ENCODE measurements around the gene MGME1. TPM values are rescaled to one million over a fixed set of nuclear protein-coding genes. Genes with fewer than 3 reads are reported as not detected.

The MGME1 gene
- total and polyA plus RNA-seq, 2 donors (not counting 1 experiment from before 2014, with no cell fraction given), result 11.7 to 11.9 TPM

DNA sequence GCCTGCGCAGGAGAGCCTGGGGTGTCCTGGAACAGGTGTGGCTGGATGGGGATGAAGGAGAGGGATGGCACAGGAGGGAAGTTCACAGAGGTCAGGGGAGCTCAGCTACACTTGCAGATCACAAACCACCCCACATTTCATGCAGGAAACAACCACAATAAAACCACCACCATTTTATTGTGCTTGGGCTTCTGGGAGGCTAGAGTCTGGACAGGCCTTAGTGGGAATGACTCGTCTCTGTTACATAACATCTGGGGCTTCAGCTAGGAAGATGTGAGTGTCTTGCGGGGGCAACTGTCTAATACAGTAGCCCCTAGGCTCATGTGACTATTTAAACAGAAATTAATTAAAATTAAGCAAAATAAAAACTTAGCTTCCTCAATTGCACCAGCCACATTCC lies 33.6 kb upstream of the MGME1 start:
- H3K9ac ChIP-seq (ENCODE audit: insufficient read depth, low read length), result no peak overlapping the region
- peak in 1 of 2 donors; percentile 27 for DNase-seq (ENCODE audit: low read depth in 2 of 2)
- no peaks in the 10 kb centered on the region for H3K36me3 ChIP-seq (ENCODE audit: control insufficient read depth, insufficient read depth, low read length)

DNA sequence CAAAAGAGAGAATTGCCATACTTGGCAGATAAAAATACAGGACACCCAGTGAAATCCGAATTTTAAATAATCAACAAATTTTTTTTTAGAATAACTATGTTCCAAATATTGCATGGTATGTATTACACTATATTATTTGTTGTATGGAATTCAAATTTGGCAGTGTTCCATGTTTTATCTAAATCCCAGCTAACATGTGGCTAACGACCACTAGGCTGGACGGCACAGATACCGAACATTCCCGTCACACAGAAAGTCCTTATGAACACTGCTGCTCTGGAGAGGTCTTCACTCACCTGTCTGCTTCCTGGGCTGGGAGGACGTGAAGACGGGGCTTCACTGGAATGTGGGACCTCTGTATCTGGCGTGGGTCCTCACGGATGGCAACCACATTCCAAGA lies 33.1 kb upstream of the MGME1 start:
- H3K4me2 ChIP-seq (ENCODE audit: extremely low read depth, insufficient read depth, low read length), result no peak overlapping the region
- peak overlapping the region; percentile 0 for H3K27ac ChIP-seq (ENCODE audit: insufficient read depth, low read length)
- H3K36me3 ChIP-seq (ENCODE audit: control insufficient read depth, insufficient read depth, low read length), result no peaks in the 10 kb centered on the region
- no peaks in the 10 kb centered on the region for H3K27me3 ChIP-seq (ENCODE audit: control insufficient read depth, insufficient read depth, low read length)
- DNase-seq (ENCODE audit: low read depth in 2 of 2), result no peak
- no peak overlapping the region for H2AFZ ChIP-seq (ENCODE audit: low read length)
- no peak overlapping the region for H3K4me3 ChIP-seq (replicated peaks in 1 of 4; ENCODE audit: control extremely low read depth in 1 of 4, insufficient read depth in 1 of 4, low read depth in 3 of 4, low read length in 4 of 4)
- H3K79me2 ChIP-seq (ENCODE audit: control insufficient read depth, insufficient read depth, low read length), result no peaks in the 10 kb centered on the region
- H3K4me1 ChIP-seq (ENCODE audit: control insufficient read depth, extremely low read depth, insufficient read depth, low read length), result peaks cover 19% of the 10 kb centered on the region
- H3K9ac ChIP-seq (ENCODE audit: insufficient read depth, low read length), result no peak overlapping the region
- TF ChIP-seq, protein P1, sequence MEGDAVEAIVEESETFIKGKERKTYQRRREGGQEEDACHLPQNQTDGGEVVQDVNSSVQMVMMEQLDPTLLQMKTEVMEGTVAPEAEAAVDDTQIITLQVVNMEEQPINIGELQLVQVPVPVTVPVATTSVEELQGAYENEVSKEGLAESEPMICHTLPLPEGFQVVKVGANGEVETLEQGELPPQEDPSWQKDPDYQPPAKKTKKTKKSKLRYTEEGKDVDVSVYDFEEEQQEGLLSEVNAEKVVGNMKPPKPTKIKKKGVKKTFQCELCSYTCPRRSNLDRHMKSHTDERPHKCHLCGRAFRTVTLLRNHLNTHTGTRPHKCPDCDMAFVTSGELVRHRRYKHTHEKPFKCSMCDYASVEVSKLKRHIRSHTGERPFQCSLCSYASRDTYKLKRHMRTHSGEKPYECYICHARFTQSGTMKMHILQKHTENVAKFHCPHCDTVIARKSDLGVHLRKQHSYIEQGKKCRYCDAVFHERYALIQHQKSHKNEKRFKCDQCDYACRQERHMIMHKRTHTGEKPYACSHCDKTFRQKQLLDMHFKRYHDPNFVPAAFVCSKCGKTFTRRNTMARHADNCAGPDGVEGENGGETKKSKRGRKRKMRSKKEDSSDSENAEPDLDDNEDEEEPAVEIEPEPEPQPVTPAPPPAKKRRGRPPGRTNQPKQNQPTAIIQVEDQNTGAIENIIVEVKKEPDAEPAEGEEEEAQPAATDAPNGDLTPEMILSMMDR (conservative IDR thresholded peaks at IDR 0.05 in 1 of 2, IDR thresholded peaks at IDR 0.05 in 1 of 2; ENCODE audit: low read depth in 1 of 2, low read length in 2 of 2), result no peak
- TF ChIP-seq EZH2 (IDR thresholded peaks at IDR 0.05; ENCODE audit: low read length, missing control alignments), result no peak
- H3K9me3 ChIP-seq (ENCODE audit: control insufficient read depth, insufficient read depth, low read depth, low read length), result no peaks in the 10 kb centered on the region
- H4K20me1 ChIP-seq (ENCODE audit: control insufficient read depth, extremely low read depth, insufficient read depth, low read length), result no peaks in the 10 kb centered on the region

More for the DNA sequence above, 33.6 kb upstream of the MGME1 start:
- Histone ChIP-seq H3K79me2 (ENCODE audit: control insufficient read depth, insufficient read depth, low read length) (no peaks in the 10 kb centered on the region), H3K27me3 (ENCODE audit: control insufficient read depth, insufficient read depth, low read length) (no peaks in the 10 kb centered on the region), H3K4me3 (replicated peaks in 1 of 4; ENCODE audit: control extremely low read depth in 1 of 4, insufficient read depth in 1 of 4, low read depth in 3 of 4, low read length in 4 of 4) (no peak overlapping the region), H3K4me2 (ENCODE audit: extremely low read depth, insufficient read depth, low read length) (no peak overlapping the region), H3K9me3 (ENCODE audit: control insufficient read depth, insufficient read depth, low read depth, low read length) (no peaks in the 10 kb centered on the region), H3K27ac (ENCODE audit: insufficient read depth, low read length) (no peak overlapping the region), H4K20me1 (ENCODE audit: control insufficient read depth, extremely low read depth, insufficient read depth, low read length) (no peaks in the 10 kb centered on the region), H2AFZ (ENCODE audit: low read length) (no peak overlapping the region), H3K4me1 (ENCODE audit: control insufficient read depth, extremely low read depth, insufficient read depth, low read length) (peaks cover 19% of the 10 kb centered on the region)
- no peak for TF ChIP-seq EZH2 (IDR thresholded peaks at IDR 0.05; ENCODE audit: low read length, missing control alignments)
- TF ChIP-seq, protein P1 (conservative IDR thresholded peaks at IDR 0.05 in 1 of 2, IDR thresholded peaks at IDR 0.05 in 1 of 2; ENCODE audit: low read depth in 1 of 2, low read length in 2 of 2), result no peak

DNA sequence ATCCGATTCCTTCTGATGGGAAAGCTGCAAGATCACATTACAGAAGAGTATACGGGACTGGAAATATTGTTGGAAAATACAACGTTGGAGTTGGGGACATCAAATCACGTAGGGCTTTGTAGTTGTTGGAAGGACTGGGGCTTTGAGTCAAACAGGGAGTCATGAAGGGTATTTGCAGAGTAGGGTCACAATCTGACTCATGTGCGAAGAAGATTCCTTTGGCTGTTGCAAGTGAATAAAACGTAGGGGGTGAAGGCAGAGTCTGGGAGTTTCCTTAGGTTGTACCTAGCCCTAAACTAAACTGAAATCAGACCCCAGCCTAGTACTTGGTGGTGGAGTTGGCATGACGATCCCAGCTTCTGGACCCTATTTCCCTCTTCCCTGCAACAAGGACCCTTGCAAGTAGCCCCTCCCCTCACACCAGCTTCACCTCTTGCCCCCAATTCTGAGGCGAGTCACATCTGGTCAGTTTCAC lies 32.5 kb upstream of the MGME1 start:
- Histone ChIP-seq H3K9me3 (ENCODE audit: control insufficient read depth, insufficient read depth, low read depth, low read length) (no peaks in the 10 kb centered on the region), H3K36me3 (ENCODE audit: control insufficient read depth, insufficient read depth, low read length) (peaks cover 3% of the 10 kb centered on the region), H3K27me3 (ENCODE audit: control insufficient read depth, insufficient read depth, low read length) (no peaks in the 10 kb centered on the region), H3K27ac (ENCODE audit: insufficient read depth, low read length) (peak overlapping the region; percentile 74), H2AFZ (ENCODE audit: low read length) (no peak overlapping the region), H3K4me2 (ENCODE audit: extremely low read depth, insufficient read depth, low read length) (peak overlapping the region; percentile 72), H3K79me2 (ENCODE audit: control insufficient read depth, insufficient read depth, low read length) (no peaks in the 10 kb centered on the region), H3K4me1 (ENCODE audit: control insufficient read depth, extremely low read depth, insufficient read depth, low read length) (peaks cover 19% of the 10 kb centered on the region), H3K9ac (ENCODE audit: insufficient read depth, low read length) (no peak overlapping the region), H4K20me1 (ENCODE audit: control insufficient read depth, extremely low read depth, insufficient read depth, low read length) (no peaks in the 10 kb centered on the region), H3K4me3 (replicated peaks in 1 of 4; ENCODE audit: control extremely low read depth in 1 of 4, insufficient read depth in 1 of 4, low read depth in 3 of 4, low read length in 4 of 4) (peak overlapping the region in 1 of 4 experiments; percentile 9)
- TF ChIP-seq, protein P1 (conservative IDR thresholded peaks at IDR 0.05 in 1 of 2, IDR thresholded peaks at IDR 0.05 in 1 of 2; ENCODE audit: low read depth in 1 of 2, low read length in 2 of 2), result no peak
- TF ChIP-seq EZH2 (IDR thresholded peaks at IDR 0.05; ENCODE audit: low read length, missing control alignments), result no peak
- peak in 1 of 2 donors; percentile 32 for DNase-seq (ENCODE audit: low read depth in 2 of 2)

All from fibroblast of lung (primary cell).